GM12878 (cell line): ENCODE measurements around the gene HABP2. TPM values are rescaled to one million over a fixed set of nuclear protein-coding genes. Genes with fewer than 3 reads are reported as not detected.

Source experiments
- ATAC-seq: fragments of 200-7000 bp; cut with Tn5 transposase; 3 replicates; pipeline ENCODE4 v1.9.1; 2020; ENCODE audit warnings: mild to moderate bottlenecking, moderate library complexity
- BruUV-seq: library from RNA; stranded (reverse); fragments of 400-500 nt; replicated peaks from 2 replicates; lab custom pipeline; 2021; lab: Mats Ljungman, UMichigan
- CTCF ChIA-PET: fragments of 300-600 bp; sonication (Branson Sonifier 250); formaldehyde crosslinking; extraction: SDS; loops from one replicate; lab custom pipeline; 2021; ENCODE audit warnings: inconsistent platforms; lab: Yijun Ruan, JAX
- POLR2A ChIA-PET: fragments of 350-600 bp; formaldehyde crosslinking; extraction: SDS; loops from one replicate; lab custom pipeline; 2021; ENCODE audit warnings: inconsistent platforms; lab: Charles Lee
- RAD21 ChIA-PET: fragments of 300-600 bp; sonication (Branson Sonifier 250); formaldehyde crosslinking; loops from one replicate; lab custom pipeline; 2023; ENCODE audit warnings: antibody characterized with exemption; ENCODE audit not compliant: unreplicated experiment; lab: Charles Lee
- SMC1A ChIA-PET: fragments of 300-600 bp; sonication (Branson Sonifier 250); formaldehyde crosslinking; loops from one replicate; lab custom pipeline; 2023; ENCODE audit not compliant: unreplicated experiment, uncharacterized antibody; lab: Charles Lee
- DNase-seq: peaks from one replicate; pipeline ENCODE4 v3.0.0-alpha.2; 2011; ENCODE audit warnings: low read depth, low spot score
- FAIRE-seq: peaks from 3 replicates; lab custom pipeline; 2011; peaks lifted over from hg19 to GRCh38; lab: Jason Lieb, UNC
- H2AFZ ChIP-seq: 2 replicates; pipeline ENCODE4 v1.6.0; 2011; ENCODE audit warnings: low read depth, low read length, control low read depth; ENCODE audit not compliant: control insufficient read depth
- H3K27ac ChIP-seq: 2 replicates; pipeline ENCODE4 v1.5.1; 2011; ENCODE audit warnings: control low read depth; ENCODE audit not compliant: control insufficient read depth, insufficient read depth
- H3K27me3 ChIP-seq, 2 experiments: replicated peaks in 1 of 2; 2 replicates each; pipeline versions ENCODE4 v1.6.0 to v1.6.1; 2011; ENCODE audit warnings: low read length in 1 of 2; ENCODE audit not compliant: control insufficient read depth in 2 of 2, insufficient read depth in 2 of 2
- H3K36me3 ChIP-seq, 2 experiments: 2 replicates each; pipeline ENCODE4 v1.5.1; 2011; ENCODE audit warnings: low read length in 1 of 2; ENCODE audit not compliant: control insufficient read depth in 2 of 2, insufficient read depth in 2 of 2
- H3K4me1 ChIP-seq: 2 replicates; pipeline ENCODE4 v1.6.1; 2011; ENCODE audit warnings: mild to moderate bottlenecking, low read length, moderate library complexity, mixed read lengths; ENCODE audit not compliant: control insufficient read depth, insufficient read depth
- H3K4me2 ChIP-seq: 2 replicates; pipeline ENCODE4 v1.6.0; 2011; ENCODE audit warnings: control low read depth; ENCODE audit not compliant: control insufficient read depth, insufficient read depth
- H3K4me3 ChIP-seq: fragments of 200-600 bp; sonication (generic); 2 replicates; pipeline ENCODE4 v1.5.1; 2016
- H3K79me2 ChIP-seq: 2 replicates; pipeline ENCODE4 v1.6.0; 2011; ENCODE audit warnings: low read length; ENCODE audit not compliant: control insufficient read depth, insufficient read depth
- H3K9ac ChIP-seq: 2 replicates; pipeline ENCODE4 v1.8.0; 2011; ENCODE audit warnings: low read length, control low read depth, mixed read lengths; ENCODE audit not compliant: control insufficient read depth, insufficient read depth
- H3K9me3 ChIP-seq: replicated peaks from 3 replicates; pipeline ENCODE4 v1.5.1; 2011; ENCODE audit warnings: mild to moderate bottlenecking, low read length; ENCODE audit not compliant: control insufficient read depth, insufficient read depth
- H4K20me1 ChIP-seq: 2 replicates; pipeline ENCODE4 v1.6.0; 2011; ENCODE audit not compliant: control insufficient read depth, insufficient read depth
- MTA2 ChIP-seq: fragments of 450-650 bp; IDR thresholded peaks from 2 replicates; pipeline ENCODE4 v1.6.1; 2016; ENCODE audit warnings: low read depth, mild to moderate bottlenecking, moderate library complexity
- SREBF1 ChIP-seq: IDR thresholded peaks from 2 replicates; pipeline ENCODE4 v1.6.1; 2012; ENCODE audit warnings: mild to moderate bottlenecking, low read length
- WGBS: methylation state at CpG from one replicate; pipeline ENCODE4 v1.1.6; 2016; ENCODE audit warnings: low lambda C conversion rate; ENCODE audit not compliant: insufficient replicate concordance, insufficient coverage; ENCODE audit errors: missing lambda C conversion rate; 5-methylcytosine and 5-hydroxymethylcytosine counted together
- in situ Hi-C: fragments of 300-500 bp; cut with MboI; formaldehyde crosslinking; loops from 9 replicates; pipeline ENCODE4 v1.14.3; 2018; ENCODE audit warnings: mixed read lengths
- intact Hi-C: fragments of 100-400 bp; cut with micrococcal nuclease; formaldehyde crosslinking; loops from one replicate; pipeline ENCODE4 v1.14.2; 2022; ENCODE audit not compliant: unreplicated experiment
- polyA plus RNA-seq, 11 experiments: library from polyadenylated mRNA; depleted of rRNA in 4 of 11; unstranded in 6 of 11; stranded (reverse) in 5 of 11; fragments of >200 nt; fragmentation: Nextera tagmentation in 4 of 11; fragmentation: Illumina TruSeq in 1 of 11; extraction: Ambion mirVana in 4 of 11; extraction: Trizol in 1 of 11; gene quantifications; 1 replicate in 1 of 11; 2 replicates in 10 of 11; pipeline versions ENCODE4 v1.2.1 to v1.2.3, GENCODE V29; 2011 to 2016; ENCODE audit warnings: inconsistent platforms in 2 of 11, missing spikeins in 2 of 11, low read depth in 1 of 11
- total RNA-seq, 4 experiments: library from RNA; depleted of rRNA in 3 of 4; stranded (reverse); fragments of >200 nt in 3 of 4; fragmentation: Illumina TruSeq in 1 of 4; extraction: Trizol in 1 of 4; gene quantifications; 2 replicates each; pipeline versions ENCODE4 v1.2.1 to v1.2.3, GENCODE V29; 2013 to 2021
- TF ChIP-seq, protein P1 (sequence below): fragments of 450-650 bp; formaldehyde crosslinking; IDR thresholded peaks from 2 replicates; pipeline ENCODE4 v1.5.0; 2022; ENCODE audit warnings: mild to moderate bottlenecking, missing genetic modification characterization
- TF ChIP-seq, protein P2 (sequence below): IDR thresholded peaks from 2 replicates; pipeline ENCODE4 v1.6.1; 2012; ENCODE audit warnings: improper control_type of control experiment, low read depth, low read length; ENCODE audit not compliant: insufficient replicate concordance
- TF ChIP-seq, protein P3 (sequence below): fragments of 450-650 bp; formaldehyde crosslinking; IDR thresholded peaks from 2 replicates; pipeline ENCODE4 v1.4.0; 2022; ENCODE audit warnings: mild to moderate bottlenecking, moderate library complexity

The HABP2 gene
- total and polyA plus RNA-seq, 10 of the 15 experiments (the other 5 are each of a cell fraction or from before 2014, with no cell fraction given): 0.13 TPM; not detected in 9

GRCh38 chr10:113541549-113541927 is 11.3 kb upstream of the HABP2 start:
- SMC1A ChIA-PET: no interaction called here

More at GRCh38 chr10:113541549-113541927, 11.3 kb upstream of the HABP2 start:
- Histone ChIP-seq H3K9me3 (no peaks in the 10 kb centered on the region), H3K27ac (no peak overlapping the region), H3K9ac (no peak overlapping the region), H3K27me3 (no peaks in the 10 kb centered on the region; a peak in 2 of 4 replicates), H3K79me2 (no peaks in the 10 kb centered on the region), H3K4me3 (no peak overlapping the region), H3K4me2 (no peak overlapping the region), H3K4me1 (no peaks in the 10 kb centered on the region), H4K20me1 (no peaks in the 10 kb centered on the region), H2AFZ (no peak overlapping the region), H3K36me3 (no peaks in the 10 kb centered on the region)
- FAIRE-seq (no peak), ATAC-seq (no peak), DNase-seq (no peak)
- 0% methylated on average over 1 of the region's 1 CpG for WGBS
- ChIA-PET CTCF (no interaction called here), POLR2A (no interaction called here), RAD21 (no interaction called here)
- TF ChIP-seq, protein P1, sequence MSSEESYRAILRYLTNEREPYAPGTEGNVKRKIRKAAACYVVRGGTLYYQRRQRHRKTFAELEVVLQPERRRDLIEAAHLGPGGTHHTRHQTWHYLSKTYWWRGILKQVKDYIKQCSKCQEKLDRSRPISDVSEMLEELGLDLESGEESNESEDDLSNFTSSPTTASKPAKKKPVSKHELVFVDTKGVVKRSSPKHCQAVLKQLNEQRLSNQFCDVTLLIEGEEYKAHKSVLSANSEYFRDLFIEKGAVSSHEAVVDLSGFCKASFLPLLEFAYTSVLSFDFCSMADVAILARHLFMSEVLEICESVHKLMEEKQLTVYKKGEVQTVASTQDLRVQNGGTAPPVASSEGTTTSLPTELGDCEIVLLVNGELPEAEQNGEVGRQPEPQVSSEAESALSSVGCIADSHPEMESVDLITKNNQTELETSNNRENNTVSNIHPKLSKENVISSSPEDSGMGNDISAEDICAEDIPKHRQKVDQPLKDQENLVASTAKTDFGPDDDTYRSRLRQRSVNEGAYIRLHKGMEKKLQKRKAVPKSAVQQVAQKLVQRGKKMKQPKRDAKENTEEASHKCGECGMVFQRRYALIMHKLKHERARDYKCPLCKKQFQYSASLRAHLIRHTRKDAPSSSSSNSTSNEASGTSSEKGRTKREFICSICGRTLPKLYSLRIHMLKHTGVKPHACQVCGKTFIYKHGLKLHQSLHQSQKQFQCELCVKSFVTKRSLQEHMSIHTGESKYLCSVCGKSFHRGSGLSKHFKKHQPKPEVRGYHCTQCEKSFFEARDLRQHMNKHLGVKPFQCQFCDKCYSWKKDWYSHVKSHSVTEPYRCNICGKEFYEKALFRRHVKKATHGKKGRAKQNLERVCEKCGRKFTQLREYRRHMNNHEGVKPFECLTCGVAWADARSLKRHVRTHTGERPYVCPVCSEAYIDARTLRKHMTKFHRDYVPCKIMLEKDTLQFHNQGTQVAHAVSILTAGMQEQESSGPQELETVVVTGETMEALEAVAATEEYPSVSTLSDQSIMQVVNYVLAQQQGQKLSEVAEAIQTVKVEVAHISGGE (CRISPR knock-in tag): no peak
- TF ChIP-seq MTA2: no peak
- no peak for TF ChIP-seq SREBF1
- TF ChIP-seq, protein P2, sequence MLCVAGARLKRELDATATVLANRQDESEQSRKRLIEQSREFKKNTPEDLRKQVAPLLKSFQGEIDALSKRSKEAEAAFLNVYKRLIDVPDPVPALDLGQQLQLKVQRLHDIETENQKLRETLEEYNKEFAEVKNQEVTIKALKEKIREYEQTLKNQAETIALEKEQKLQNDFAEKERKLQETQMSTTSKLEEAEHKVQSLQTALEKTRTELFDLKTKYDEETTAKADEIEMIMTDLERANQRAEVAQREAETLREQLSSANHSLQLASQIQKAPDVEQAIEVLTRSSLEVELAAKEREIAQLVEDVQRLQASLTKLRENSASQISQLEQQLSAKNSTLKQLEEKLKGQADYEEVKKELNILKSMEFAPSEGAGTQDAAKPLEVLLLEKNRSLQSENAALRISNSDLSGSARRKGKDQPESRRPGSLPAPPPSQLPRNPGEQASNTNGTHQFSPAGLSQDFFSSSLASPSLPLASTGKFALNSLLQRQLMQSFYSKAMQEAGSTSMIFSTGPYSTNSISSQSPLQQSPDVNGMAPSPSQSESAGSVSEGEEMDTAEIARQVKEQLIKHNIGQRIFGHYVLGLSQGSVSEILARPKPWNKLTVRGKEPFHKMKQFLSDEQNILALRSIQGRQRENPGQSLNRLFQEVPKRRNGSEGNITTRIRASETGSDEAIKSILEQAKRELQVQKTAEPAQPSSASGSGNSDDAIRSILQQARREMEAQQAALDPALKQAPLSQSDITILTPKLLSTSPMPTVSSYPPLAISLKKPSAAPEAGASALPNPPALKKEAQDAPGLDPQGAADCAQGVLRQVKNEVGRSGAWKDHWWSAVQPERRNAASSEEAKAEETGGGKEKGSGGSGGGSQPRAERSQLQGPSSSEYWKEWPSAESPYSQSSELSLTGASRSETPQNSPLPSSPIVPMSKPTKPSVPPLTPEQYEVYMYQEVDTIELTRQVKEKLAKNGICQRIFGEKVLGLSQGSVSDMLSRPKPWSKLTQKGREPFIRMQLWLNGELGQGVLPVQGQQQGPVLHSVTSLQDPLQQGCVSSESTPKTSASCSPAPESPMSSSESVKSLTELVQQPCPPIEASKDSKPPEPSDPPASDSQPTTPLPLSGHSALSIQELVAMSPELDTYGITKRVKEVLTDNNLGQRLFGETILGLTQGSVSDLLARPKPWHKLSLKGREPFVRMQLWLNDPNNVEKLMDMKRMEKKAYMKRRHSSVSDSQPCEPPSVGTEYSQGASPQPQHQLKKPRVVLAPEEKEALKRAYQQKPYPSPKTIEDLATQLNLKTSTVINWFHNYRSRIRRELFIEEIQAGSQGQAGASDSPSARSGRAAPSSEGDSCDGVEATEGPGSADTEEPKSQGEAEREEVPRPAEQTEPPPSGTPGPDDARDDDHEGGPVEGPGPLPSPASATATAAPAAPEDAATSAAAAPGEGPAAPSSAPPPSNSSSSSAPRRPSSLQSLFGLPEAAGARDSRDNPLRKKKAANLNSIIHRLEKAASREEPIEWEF: no peak
- TF ChIP-seq, protein P3, sequence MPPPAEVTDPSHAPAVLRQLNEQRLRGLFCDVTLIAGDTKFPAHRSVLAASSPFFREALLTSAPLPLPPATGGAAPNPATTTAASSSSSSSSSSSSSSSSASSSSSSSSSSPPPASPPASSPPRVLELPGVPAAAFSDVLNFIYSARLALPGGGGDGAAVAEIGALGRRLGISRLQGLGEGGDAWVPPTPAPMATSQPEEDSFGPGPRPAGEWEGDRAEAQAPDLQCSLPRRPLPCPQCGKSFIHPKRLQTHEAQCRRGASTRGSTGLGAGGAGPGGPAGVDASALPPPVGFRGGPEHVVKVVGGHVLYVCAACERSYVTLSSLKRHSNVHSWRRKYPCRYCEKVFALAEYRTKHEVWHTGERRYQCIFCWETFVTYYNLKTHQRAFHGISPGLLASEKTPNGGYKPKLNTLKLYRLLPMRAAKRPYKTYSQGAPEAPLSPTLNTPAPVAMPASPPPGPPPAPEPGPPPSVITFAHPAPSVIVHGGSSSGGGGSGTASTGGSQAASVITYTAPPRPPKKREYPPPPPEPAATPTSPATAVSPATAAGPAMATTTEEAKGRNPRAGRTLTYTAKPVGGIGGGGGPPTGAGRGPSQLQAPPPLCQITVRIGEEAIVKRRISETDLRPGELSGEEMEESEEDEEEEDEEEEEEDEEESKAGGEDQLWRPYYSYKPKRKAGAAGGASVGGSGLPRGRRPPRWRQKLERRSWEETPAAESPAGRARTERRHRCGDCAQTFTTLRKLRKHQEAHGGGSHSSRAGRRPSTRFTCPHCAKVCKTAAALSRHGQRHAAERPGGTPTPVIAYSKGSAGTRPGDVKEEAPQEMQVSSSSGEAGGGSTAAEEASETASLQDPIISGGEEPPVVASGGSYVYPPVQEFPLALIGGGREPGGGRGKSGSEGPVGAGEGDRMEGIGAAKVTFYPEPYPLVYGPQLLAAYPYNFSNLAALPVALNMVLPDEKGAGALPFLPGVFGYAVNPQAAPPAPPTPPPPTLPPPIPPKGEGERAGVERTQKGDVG (CRISPR knock-in tag): no peak
- in situ Hi-C loops: no loop called here
- no TSS peak for BruUV-seq
- intact Hi-C loops: no loop called here
